Naive thymus-derived CD8-positive, alpha-beta T cell (primary cell): Measurements from ENCODE around the gene PIGN. TPM values are rescaled to one million over a fixed set of nuclear protein-coding genes. Genes with fewer than 3 reads are reported as not detected.

Experiments used
- ATAC-seq, 2 donors: fragments of 150-1000 bp; cut with Tn5 transposase in 1 of 2; sonication (Bioruptor Pico), chemical (Tn5 transposase) in 1 of 2; 1 replicate in 1 of 2; 2 replicates in 1 of 2; pipeline ENCODE4 v1.10.0; 2021; ENCODE audit warnings: mild to moderate bottlenecking in 2 of 2, moderate library complexity in 2 of 2
- POLR2A ChIA-PET: fragments of 350-600 bp; sonication (Branson Sonifier 250); formaldehyde crosslinking; loops from one replicate; lab custom pipeline; 2021; ENCODE audit warnings: antibody characterized with exemption; lab: Charles Lee
- DNase-seq, 10 donors: peaks; one replicate each; pipeline versions ENCODE4 v3.0.0 to v3.0.0-alpha.2; 2020 to 2022
- H3K27ac Mint-ChIP-seq, 10 donors: one replicate each; pipeline ENCODE4 v1.8.0; 2020 to 2022; ENCODE audit warnings: mild to moderate bottlenecking in 10 of 10, mixed read lengths in 10 of 10, moderate library complexity in 4 of 10, inconsistent platforms in 1 of 10
- H3K27me3 Mint-ChIP-seq, 5 donors: one replicate each; pipeline ENCODE4 v1.8.0; 2021 to 2022; ENCODE audit warnings: mixed read lengths in 5 of 5
- H3K36me3 Mint-ChIP-seq, 3 donors: one replicate each; pipeline ENCODE4 v1.8.0; 2020 to 2022; ENCODE audit warnings: mixed read lengths in 3 of 3, mild to moderate bottlenecking in 2 of 3, inconsistent platforms in 1 of 3
- H3K4me1 Mint-ChIP-seq, 4 donors: one replicate each; pipeline ENCODE4 v1.8.0; 2021 to 2022; ENCODE audit warnings: mixed read lengths in 4 of 4
- H3K4me3 Mint-ChIP-seq, 10 donors: one replicate each; pipeline ENCODE4 v1.8.0; 2020 to 2022; ENCODE audit warnings: mild to moderate bottlenecking in 10 of 10, mixed read lengths in 10 of 10, moderate library complexity in 6 of 10, inconsistent platforms in 1 of 10
- H3K9me3 Mint-ChIP-seq, 9 donors: one replicate each; pipeline ENCODE4 v1.8.0; 2020 to 2022; ENCODE audit warnings: mixed read lengths in 9 of 9, mild to moderate bottlenecking in 3 of 9, inconsistent platforms in 1 of 9, moderate library complexity in 1 of 9
- polyA plus RNA-seq, 3 donors: library from polyadenylated mRNA; unstranded; fragments of 300-500 nt; fragmentation: Illumina TruSeq; gene quantifications; one replicate each; pipeline ENCODE4 v1.2.3, GENCODE V29; 2021
- total RNA-seq, 8 experiments: library from RNA in 2 of 8; stranded (reverse) in 2 of 8; gene quantifications; one replicate each; pipeline ENCODE4 v1.2.3 and lab custom pipeline; 2021 to 2026

The PIGN gene
- total and polyA plus RNA-seq, 5 experiments from 2014 or later = 10.9 to 28.5 (median 13.4) TPM

GRCh38 chr18:62017618-62018017 lies 169.2 kb downstream of the PIGN start:
- Mint-ChIP-seq H3K27ac (no peak overlapping the region), H3K36me3 (no peaks in the 10 kb centered on the region), H3K9me3 (peaks cover 0 to 6% (median 0%) of the 10 kb centered on the region in 9 donors), H3K27me3 (peaks cover 0 to 3% (median 0%) of the 10 kb centered on the region in 5 donors), H3K4me3 (no peak overlapping the region), H3K4me1 (no peaks in the 10 kb centered on the region)
- DNase-seq (no peak), ATAC-seq (no peak)
- POLR2A ChIA-PET = no interaction called here

GRCh38 chr18:62011416-62011815 lies 175.4 kb downstream of the PIGN start:
- ATAC-seq = no peak
- Mint-ChIP-seq H3K27me3 (peaks cover 2 to 13% (median 6%) of the 10 kb centered on the region in 5 donors), H3K36me3 (peaks cover 0 to 4% (median 3%) of the 10 kb centered on the region in 3 donors), H3K9me3 (peaks cover 0 to 5% (median 3%) of the 10 kb centered on the region in 9 donors), H3K4me3 (no peak overlapping the region), H3K4me1 (no peaks in the 10 kb centered on the region), H3K27ac (no peak overlapping the region)
- DNase-seq = no peak
- POLR2A ChIA-PET = no interaction called here

- Mint-ChIP-seq H3K27me3 (peaks cover 2 to 16% (median 6%) of the 10 kb centered on the region in 5 donors), H3K4me1 (no peaks in the 10 kb centered on the region), H3K4me3 (no peak overlapping the region), H3K9me3 (peaks cover 0 to 14% (median 10%) of the 10 kb centered on the region in 9 donors), H3K27ac (no peak overlapping the region), H3K36me3 (peaks cover 0 to 10% (median 8%) of the 10 kb centered on the region in 3 donors)
- ATAC-seq = no peak
- POLR2A ChIA-PET = no interaction called here
- no peak for DNase-seq
Observed at GRCh38 chr18:62009521-62009920, 177.3 kb downstream of the PIGN start.

GRCh38 chr18:62001396-62001795 lies 185.5 kb downstream of the PIGN start:
- ATAC-seq (no peak), DNase-seq (no peak)
- POLR2A ChIA-PET = no interaction called here
- H3K27me3 Mint-ChIP-seq = peaks cover 0 to 14% (median 2%) of the 10 kb centered on the region in 5 donors
- H3K36me3 Mint-ChIP-seq = peaks cover 0 to 19% (median 8%) of the 10 kb centered on the region in 3 donors
- no peaks in the 10 kb centered on the region for H3K4me1 Mint-ChIP-seq
- H3K9me3 Mint-ChIP-seq = peaks cover 8 to 31% (median 23%) of the 10 kb centered on the region in 9 donors
- H3K27ac Mint-ChIP-seq = no peak overlapping the region
- no peak overlapping the region for H3K4me3 Mint-ChIP-seq

- DNase-seq (no peak), ATAC-seq (no peak)
- Mint-ChIP-seq H3K27ac (no peak overlapping the region), H3K9me3 (peaks cover 5 to 21% (median 15%) of the 10 kb centered on the region in 9 donors), H3K4me3 (no peak overlapping the region), H3K36me3 (peaks cover 0 to 8% (median 6%) of the 10 kb centered on the region in 3 donors), H3K4me1 (no peaks in the 10 kb centered on the region), H3K27me3 (peaks cover 0 to 15% (median 0%) of the 10 kb centered on the region in 5 donors)
- POLR2A ChIA-PET = interaction anchor here (0.7 kb wide), 1 partner anchor 694 kb away, joined by 4 read pairs; no protein-coding TSS in a partner anchor
Observed at GRCh38 chr18:61998957-61999356, 187.9 kb downstream of the PIGN start.

GRCh38 chr18:61998335-61998734 lies 188.5 kb downstream of the PIGN start:
- H3K27ac Mint-ChIP-seq = no peak overlapping the region
- POLR2A ChIA-PET = no interaction called here
- ATAC-seq (no peak), DNase-seq (no peak)
- peaks cover 0 to 15% (median 0%) of the 10 kb centered on the region in 5 donors for H3K27me3 Mint-ChIP-seq
- peaks cover 0 to under 1% (median 0%) of the 10 kb centered on the region in 4 donors for H3K4me1 Mint-ChIP-seq
- peaks cover 5 to 21% (median 15%) of the 10 kb centered on the region in 9 donors for H3K9me3 Mint-ChIP-seq
- peaks cover 0 to 8% (median 6%) of the 10 kb centered on the region in 3 donors for H3K36me3 Mint-ChIP-seq
- no peak overlapping the region for H3K4me3 Mint-ChIP-seq

- POLR2A ChIA-PET = no interaction called here
- peaks cover 0 to 5% (median 0%) of the 10 kb centered on the region in 3 donors for H3K36me3 Mint-ChIP-seq
- H3K27me3 Mint-ChIP-seq = peaks cover 0 to 8% (median 0%) of the 10 kb centered on the region in 5 donors
- no peak for DNase-seq
- H3K27ac Mint-ChIP-seq = no peak overlapping the region
- peaks cover 5 to 16% (median 10%) of the 10 kb centered on the region in 9 donors for H3K9me3 Mint-ChIP-seq
- ATAC-seq = no peak
- no peak overlapping the region for H3K4me3 Mint-ChIP-seq
- peaks cover 0 to 1% (median 0%) of the 10 kb centered on the region in 4 donors for H3K4me1 Mint-ChIP-seq
Observed at GRCh38 chr18:61995618-61996017, 191.2 kb downstream of the PIGN start.

- no peak for DNase-seq
- no peak overlapping the region for H3K27ac Mint-ChIP-seq
- peaks cover 0 to 2% (median 0%) of the 10 kb centered on the region in 3 donors for H3K36me3 Mint-ChIP-seq
- no peak overlapping the region for H3K4me3 Mint-ChIP-seq
- peaks cover 0 to 8% (median 0%) of the 10 kb centered on the region in 5 donors for H3K27me3 Mint-ChIP-seq
- ATAC-seq = no peak
- POLR2A ChIA-PET = no interaction called here
- H3K4me1 Mint-ChIP-seq = peaks cover 0 to 1% (median 0%) of the 10 kb centered on the region in 4 donors
- no peaks in the 10 kb centered on the region for H3K9me3 Mint-ChIP-seq
Observed at GRCh38 chr18:61993831-61994230, 193.0 kb downstream of the PIGN start.

GRCh38 chr18:61992923-61993322 lies 193.9 kb downstream of the PIGN start:
- Mint-ChIP-seq H3K27ac (no peak overlapping the region), H3K36me3 (peaks cover 0 to 2% (median 0%) of the 10 kb centered on the region in 3 donors), H3K4me3 (no peak overlapping the region), H3K4me1 (peaks cover 0 to 1% (median 0%) of the 10 kb centered on the region in 4 donors), H3K27me3 (peaks cover 0 to 5% (median 3%) of the 10 kb centered on the region in 5 donors), H3K9me3 (no peaks in the 10 kb centered on the region)
- no peak for DNase-seq
- no peak for ATAC-seq
- POLR2A ChIA-PET = no interaction called here

- H3K4me3 Mint-ChIP-seq = no peak overlapping the region
- ATAC-seq = no peak
- H3K27me3 Mint-ChIP-seq = peaks cover 0 to 5% (median 3%) of the 10 kb centered on the region in 5 donors
- no peak for DNase-seq
- H3K36me3 Mint-ChIP-seq = peaks cover 0 to 2% (median 0%) of the 10 kb centered on the region in 3 donors
- no peak overlapping the region for H3K27ac Mint-ChIP-seq
- H3K4me1 Mint-ChIP-seq = peaks cover 0 to 1% (median 0%) of the 10 kb centered on the region in 4 donors
- no peaks in the 10 kb centered on the region for H3K9me3 Mint-ChIP-seq
- POLR2A ChIA-PET = no interaction called here
Observed at GRCh38 chr18:61992285-61992684, 194.6 kb downstream of the PIGN start.

GRCh38 chr18:61991836-61992235 lies 195.0 kb downstream of the PIGN start:
- Mint-ChIP-seq H3K9me3 (no peaks in the 10 kb centered on the region), H3K36me3 (peaks cover 0 to 2% (median 0%) of the 10 kb centered on the region in 3 donors), H3K27me3 (peaks cover 0 to 7% (median 4%) of the 10 kb centered on the region in 5 donors), H3K27ac (no peak overlapping the region), H3K4me1 (peaks cover 0 to 1% (median 0%) of the 10 kb centered on the region in 4 donors), H3K4me3 (no peak overlapping the region)
- ATAC-seq = no peak
- no peak for DNase-seq
- POLR2A ChIA-PET = no interaction called here

GRCh38 chr18:61991201-61991600 lies 195.7 kb downstream of the PIGN start:
- POLR2A ChIA-PET = no interaction called here
- H3K27ac Mint-ChIP-seq = no peak overlapping the region
- H3K9me3 Mint-ChIP-seq = no peaks in the 10 kb centered on the region
- no peak for DNase-seq
- no peak overlapping the region for H3K4me3 Mint-ChIP-seq
- H3K27me3 Mint-ChIP-seq = peaks cover 0 to 8% (median 4%) of the 10 kb centered on the region in 5 donors
- no peak for ATAC-seq
- peaks cover 0 to 1% (median 0%) of the 10 kb centered on the region in 4 donors for H3K4me1 Mint-ChIP-seq
- H3K36me3 Mint-ChIP-seq = peaks cover 0 to 2% (median 0%) of the 10 kb centered on the region in 3 donors
